NCI-H748 (cell line): Measurements from ENCODE around the gene PNPLA4.

Experiments
- DNase-seq: peaks from one replicate; lab custom pipeline; 2025; ENCODE audit not compliant: unreplicated experiment; lab: John Stamatoyannopoulos, UW

The PNPLA4 gene

DNA sequence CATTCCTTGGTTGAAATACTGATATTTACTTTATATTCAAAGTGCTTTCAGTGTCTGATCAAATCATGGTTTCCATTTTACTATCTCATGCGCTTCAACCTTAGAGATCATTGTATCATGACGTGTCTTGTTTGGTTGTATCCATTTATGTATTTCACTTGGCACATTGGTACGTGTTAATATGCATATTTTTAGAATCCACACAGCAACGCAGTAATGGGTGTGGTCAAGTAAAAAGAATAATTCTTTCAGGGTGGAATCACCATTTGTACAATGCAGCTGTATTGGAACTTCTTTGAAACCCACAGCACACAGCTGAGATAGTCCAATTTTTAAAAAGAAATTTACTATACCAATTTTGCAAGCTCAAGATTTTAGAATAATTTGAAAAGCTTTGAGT, 55.2 kb downstream of the PNPLA4 start:
- DNase-seq: no peak

- peak; percentile 43 for DNase-seq
These were observed 75.0 kb downstream of the PNPLA4 start for GRCh38 chrX:7852166-7852565.
